ENCODE measurements around the gene ADAM12. TPM values are rescaled to one million over a fixed set of nuclear protein-coding genes. Genes with fewer than 3 reads are reported as not detected.
"Not testable (repeated sequence)": the region's sequence is repeated elsewhere in the genome, so short reads cannot be mapped to it uniquely, and the experiment has no call there.

The ADAM12 gene
- polyA plus RNA-seq, 12 donors: 15.2 to 33.9 (median 21.8) TPM; not detected in 1

DNA sequence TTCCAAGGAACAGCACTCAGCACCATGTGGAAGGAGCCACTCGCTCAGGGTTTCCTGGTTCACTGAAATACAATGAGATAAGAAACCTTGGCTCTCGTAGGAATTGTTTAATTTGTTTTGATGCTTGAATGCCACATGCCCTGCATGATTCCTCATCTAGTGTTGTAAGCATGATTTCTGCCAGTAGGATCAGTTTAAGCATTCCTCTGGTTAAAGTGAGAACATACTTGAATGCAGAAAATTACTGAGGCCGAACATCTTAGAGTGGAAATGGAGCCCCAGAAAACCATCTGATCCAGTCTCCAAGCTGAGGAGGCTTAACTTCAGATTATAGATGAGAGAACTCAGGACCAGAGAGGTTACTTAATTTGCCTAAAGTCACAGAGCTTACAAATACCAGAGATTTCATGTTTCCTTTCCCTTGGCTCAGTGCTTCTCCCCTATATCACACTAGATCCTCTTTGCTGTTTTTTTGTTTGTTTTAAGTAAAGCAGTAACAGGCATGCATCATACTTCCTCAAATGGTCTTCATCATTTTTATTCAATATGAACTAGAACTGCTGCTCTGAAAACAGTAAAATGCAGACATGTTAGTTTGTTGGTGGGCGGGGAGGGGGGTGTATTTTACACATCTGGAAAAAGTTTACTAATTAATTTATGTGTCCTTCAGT lies 125.1 kb downstream of the ADAM12 start:
- no peak for DNase-seq

DNA sequence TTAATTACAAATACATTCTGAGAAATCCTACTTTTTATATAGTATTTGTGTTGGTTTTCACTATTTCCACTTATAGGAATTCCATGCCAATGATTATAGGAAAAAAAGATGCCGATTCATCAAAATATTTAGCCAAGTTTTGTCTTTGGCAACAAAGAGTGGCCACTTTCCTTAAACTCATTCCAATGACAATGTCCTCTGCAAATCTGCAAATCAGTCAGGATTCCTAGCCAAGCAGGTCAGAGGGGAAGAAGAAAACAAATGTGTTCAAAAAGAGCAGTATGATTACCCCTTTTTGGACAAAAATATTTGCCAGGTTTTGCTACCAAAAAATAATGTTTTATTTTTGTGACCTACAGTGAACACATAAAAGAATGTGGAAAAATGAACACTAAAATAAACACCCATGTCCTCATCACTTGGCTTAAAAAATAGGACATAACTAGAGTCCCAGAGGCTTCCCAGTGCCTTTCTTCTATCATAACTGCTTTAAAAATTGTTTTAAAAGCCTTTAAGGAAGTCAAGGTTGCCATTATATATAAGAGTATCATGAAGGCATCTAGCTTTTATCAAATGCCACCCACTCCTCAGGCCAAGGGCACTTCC lies 125.9 kb downstream of the ADAM12 start:
- peak; percentile 37 for DNase-seq

DNA sequence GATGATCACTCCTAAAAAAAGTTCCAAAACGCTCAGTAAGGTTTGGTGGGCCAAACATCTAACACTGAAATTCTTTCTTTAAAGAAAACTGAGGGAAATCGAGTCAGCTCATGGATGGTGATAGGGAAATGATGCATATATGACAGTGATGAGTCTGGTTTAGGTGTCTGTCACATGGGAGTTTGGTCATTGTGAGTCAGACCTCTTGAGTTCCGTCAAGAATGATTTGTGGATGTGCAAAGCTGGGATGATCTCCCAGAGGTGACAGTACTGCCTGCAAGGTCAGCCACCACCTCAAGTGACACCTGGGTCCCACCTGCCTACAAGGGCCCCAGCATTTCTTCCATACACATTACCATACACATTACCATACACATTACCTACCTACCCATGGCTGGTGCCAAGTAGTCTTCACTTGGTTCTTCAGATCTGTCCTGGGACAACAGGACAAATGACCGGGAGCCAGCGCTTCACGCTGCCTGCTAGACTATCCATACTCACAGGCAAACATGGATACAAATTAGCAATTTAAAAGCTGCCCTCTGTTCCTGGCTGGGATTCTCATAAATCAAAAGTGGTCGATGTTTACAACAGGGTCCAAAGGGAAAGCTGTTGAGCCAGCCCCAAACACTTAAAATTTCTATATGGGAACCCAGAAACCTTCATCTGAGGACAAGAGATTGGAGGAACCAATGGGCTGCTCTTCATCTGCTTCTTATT lies 128.4 kb downstream of the ADAM12 start:
- no peak for DNase-seq

DNA sequence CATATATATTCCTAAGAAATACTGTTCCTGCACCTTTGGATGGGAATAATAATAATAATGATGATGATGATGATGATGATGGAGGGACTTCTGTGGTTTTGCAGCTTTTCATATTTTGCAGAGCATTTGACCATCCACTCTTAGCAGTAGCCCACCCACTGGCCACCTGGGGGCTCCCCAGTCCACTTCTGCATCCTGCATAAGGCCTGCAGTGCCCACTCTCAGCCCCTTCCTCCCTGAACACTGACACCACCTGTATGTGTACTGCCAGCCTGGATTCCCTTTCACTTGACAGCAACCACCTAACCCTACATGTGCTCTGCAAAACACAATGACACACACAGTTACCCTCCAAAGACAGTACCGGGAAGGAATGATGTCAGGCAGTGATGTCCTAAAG lies 131.4 kb downstream of the ADAM12 start:
- DNase-seq: no peak

- no peak for DNase-seq
These were observed 133.0 kb downstream of the ADAM12 start for GRCh38 chr10:126255313-126255712.

- no peak for DNase-seq
These were observed 134.7 kb downstream of the ADAM12 start for GRCh38 chr10:126253611-126253998.

- peak; percentile 38 for DNase-seq
These were observed 135.2 kb downstream of the ADAM12 start for GRCh38 chr10:126252884-126253610.

GRCh38 chr10:126251778-126252407 lies 136.4 kb downstream of the ADAM12 start:
- DNase-seq: no peak

DNA sequence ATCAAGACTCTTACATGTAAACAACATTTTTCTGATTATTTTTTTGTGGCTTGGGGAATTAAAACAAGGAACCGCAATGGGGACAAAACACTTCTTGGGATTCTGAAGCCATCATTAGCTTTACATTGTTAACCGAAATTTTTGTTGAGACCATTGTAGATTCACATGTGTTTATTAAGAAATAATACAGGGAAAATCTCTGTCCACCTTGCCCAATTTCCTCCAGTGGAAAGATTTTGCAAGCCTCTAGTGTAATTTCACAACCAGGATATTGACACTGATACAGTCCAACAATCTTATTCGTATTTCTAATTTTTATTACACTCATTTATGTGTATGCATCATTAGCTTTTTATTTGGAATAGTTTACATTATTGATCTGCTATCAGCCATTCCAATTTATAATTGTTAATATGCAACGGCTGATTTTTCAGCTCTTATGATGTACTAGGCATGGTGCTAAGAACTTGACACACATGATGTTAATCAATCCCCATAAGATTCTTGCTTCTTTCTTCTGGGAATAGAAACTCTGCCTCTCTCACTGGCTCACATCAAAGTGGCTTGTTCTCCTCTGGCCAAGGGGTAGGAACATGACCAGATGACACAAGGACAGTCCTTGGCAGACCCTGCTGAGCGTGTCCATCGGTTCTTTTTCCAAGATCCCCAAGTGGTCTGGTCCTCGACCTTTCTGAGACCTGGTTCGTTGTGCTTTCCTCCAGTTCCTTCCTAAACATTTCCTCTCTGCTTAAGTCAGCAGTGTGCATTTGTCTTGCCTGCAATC lies 137.6 kb downstream of the ADAM12 start:
- DNase-seq: no peak

DNA sequence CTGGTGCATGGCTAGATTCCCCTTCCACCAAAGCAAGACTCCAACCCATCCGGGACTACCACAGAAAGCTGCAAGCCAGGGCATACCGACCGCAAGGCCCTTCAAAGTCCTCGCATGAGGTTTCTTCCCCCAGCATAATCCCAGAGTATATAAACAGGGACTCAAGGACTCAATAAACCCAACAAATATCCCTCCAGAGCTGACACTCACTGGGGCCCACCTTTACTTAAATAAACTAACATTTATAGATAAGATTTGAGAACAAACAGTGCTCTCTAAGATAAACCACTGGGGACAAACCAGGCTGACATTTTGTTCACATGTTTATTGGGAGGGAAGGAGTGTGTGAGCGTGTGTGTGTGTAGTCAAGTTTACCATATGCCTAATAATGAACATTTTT lies 138.2 kb downstream of the ADAM12 start:
- DNase-seq: no peak

DNA sequence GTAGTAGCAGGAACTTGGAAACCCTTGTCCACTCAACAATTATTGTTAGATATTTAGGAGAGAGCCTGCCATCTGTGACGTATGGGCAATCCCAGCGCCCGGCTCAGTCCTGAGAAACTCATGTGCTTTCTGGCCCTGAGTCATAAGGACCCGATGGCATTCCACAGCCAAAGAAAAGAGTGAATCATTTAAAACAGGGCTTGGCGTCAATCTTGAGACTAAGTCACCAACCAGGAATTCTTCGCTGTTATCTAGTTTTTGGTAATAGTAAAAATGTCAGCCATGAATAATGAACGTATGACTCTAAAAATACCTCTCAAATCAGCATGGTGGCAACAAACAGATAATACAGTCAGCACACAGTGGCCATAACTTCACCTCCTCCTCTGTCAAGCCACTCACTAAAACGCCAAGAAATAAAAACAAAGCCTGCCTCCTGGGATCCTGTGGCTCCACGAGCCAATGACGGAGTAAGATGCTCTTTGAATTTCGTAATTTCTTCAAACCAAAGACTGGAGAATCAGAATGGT lies 140.8 kb downstream of the ADAM12 start:
- no peak for DNase-seq

- DNase-seq: not testable (repeated sequence)
These were observed 141.9 kb downstream of the ADAM12 start for GRCh38 chr10:126246396-126246795.

- no peak for DNase-seq
These were observed 142.8 kb downstream of the ADAM12 start for GRCh38 chr10:126245501-126245900.

GRCh38 chr10:126243971-126244370 lies 144.3 kb downstream of the ADAM12 start:
- no peak for DNase-seq

DNA sequence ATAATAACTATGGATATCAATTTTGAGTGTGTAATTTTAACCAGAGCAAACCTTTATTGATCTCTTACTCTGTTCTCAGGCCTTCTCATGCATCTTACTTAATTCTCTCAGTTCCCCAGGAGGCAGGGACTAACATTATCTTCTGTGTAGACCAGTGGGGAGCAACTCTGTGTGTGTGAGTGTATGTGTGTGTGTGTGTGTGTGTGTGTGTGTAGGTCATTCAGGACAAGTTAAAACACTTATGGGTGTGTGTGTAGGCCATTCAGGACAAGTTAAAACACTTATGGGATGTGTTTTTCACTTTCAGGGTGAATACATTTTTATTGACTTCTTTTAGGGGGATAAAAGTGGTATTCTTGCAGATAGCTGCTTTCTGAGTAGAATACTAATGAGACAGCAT lies 145.0 kb downstream of the ADAM12 start:
- no peak for DNase-seq

- peak; percentile 86 for DNase-seq
These were observed 145.6 kb downstream of the ADAM12 start for GRCh38 chr10:126242397-126243260.

- DNase-seq: no peak
These were observed 147.8 kb downstream of the ADAM12 start for GRCh38 chr10:126240483-126240882.

- DNase-seq: no peak
These were observed 148.4 kb downstream of the ADAM12 start for GRCh38 chr10:126239844-126240243.

DNA sequence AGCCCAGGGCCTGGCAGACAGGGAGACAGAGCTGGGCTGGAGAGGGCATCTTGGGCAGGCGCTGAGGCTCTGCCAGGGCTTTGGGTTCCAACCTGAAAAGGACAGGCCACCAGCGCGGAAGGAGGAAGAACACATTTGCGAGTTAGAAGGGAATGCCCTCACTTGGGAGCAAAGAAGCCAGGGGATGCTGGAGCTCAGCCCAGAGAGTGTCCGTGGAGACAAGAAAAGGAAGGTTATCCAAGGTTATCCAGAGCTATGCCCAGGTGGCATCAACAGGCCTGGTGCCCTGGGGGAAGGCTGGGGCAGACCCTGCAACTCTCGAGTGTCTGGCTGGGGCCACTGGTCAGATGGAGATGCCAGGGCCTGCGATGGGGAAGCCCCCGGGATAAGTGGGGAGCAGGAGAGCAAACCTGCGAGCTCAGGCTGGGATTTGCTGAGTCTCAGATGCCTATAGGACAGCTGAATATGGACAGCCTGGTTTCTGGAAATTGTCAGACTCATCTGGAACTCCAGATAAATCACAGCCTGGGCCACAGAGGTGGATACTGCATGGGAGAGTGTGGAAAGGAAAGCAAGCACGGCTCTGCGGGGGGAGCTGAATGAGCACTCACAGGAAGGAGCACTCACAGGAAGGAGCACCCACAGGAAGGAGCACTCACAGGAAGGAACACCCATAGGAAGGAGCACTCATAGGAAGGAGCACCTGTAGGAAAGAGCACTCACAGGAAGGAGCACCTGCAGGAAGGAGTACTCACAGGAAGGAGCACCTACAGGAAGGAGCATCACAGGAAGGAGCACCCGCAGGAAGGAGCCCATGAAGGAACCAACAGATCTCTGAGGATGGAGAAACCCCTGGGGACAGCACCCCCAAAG lies 152.1 kb downstream of the ADAM12 start:
- DNase-seq: no peak
